Stimulated activated memory B cell treated with anti-CD40 and anti-IgM and Interleukin-4, amounts not matched to agents 10 μg/mL and 1 μg/mL and 100 μg/mL, for 72 hours (primary cell): ENCODE data around the gene CUBN.

Experiments
- ATAC-seq: fragments of 150-1000 bp; cut with Tn5 transposase; 2 replicates; pipeline ENCODE4 v1.10.0; 2021
- H3K27ac Mint-ChIP-seq: one replicate; pipeline ENCODE4 v1.8.0; 2022; ENCODE audit warnings: mild to moderate bottlenecking, mixed read lengths
- H3K27me3 Mint-ChIP-seq: one replicate; pipeline ENCODE4 v1.8.0; 2022; ENCODE audit warnings: mixed read lengths
- H3K36me3 Mint-ChIP-seq: one replicate; pipeline ENCODE4 v1.8.0; 2022; ENCODE audit warnings: mixed read lengths
- H3K4me1 Mint-ChIP-seq: one replicate; pipeline ENCODE4 v1.8.0; 2022; ENCODE audit warnings: mixed read lengths
- H3K4me3 Mint-ChIP-seq: one replicate; pipeline ENCODE4 v1.8.0; 2022; ENCODE audit warnings: mild to moderate bottlenecking, moderate library complexity, mixed read lengths
- H3K9me3 Mint-ChIP-seq: one replicate; pipeline ENCODE4 v1.8.0; 2022; ENCODE audit warnings: mixed read lengths

CUBN gene

GRCh38 chr10:17147884-17148489 lies 18.4 kb upstream of the CUBN start:
- no peaks in the 10 kb centered on the region for H3K4me1 Mint-ChIP-seq
- H3K27me3 Mint-ChIP-seq = no peaks in the 10 kb centered on the region
- no peak overlapping the region for H3K4me3 Mint-ChIP-seq
- H3K27ac Mint-ChIP-seq = no peak overlapping the region
- peaks cover 28% of the 10 kb centered on the region for H3K36me3 Mint-ChIP-seq
- H3K9me3 Mint-ChIP-seq = no peaks in the 10 kb centered on the region
- no peak for ATAC-seq

GRCh38 chr10:17146892-17147291 lies 17.3 kb upstream of the CUBN start:
- H3K36me3 Mint-ChIP-seq = peaks cover 20% of the 10 kb centered on the region
- H3K4me3 Mint-ChIP-seq = no peak overlapping the region
- no peak overlapping the region for H3K27ac Mint-ChIP-seq
- H3K27me3 Mint-ChIP-seq = no peaks in the 10 kb centered on the region
- H3K9me3 Mint-ChIP-seq = no peaks in the 10 kb centered on the region
- no peaks in the 10 kb centered on the region for H3K4me1 Mint-ChIP-seq
- no peak for ATAC-seq

GRCh38 chr10:17145239-17145638 lies 15.6 kb upstream of the CUBN start:
- H3K9me3 Mint-ChIP-seq = no peaks in the 10 kb centered on the region
- H3K4me3 Mint-ChIP-seq = no peak overlapping the region
- no peaks in the 10 kb centered on the region for H3K27me3 Mint-ChIP-seq
- no peak overlapping the region for H3K27ac Mint-ChIP-seq
- peaks cover 17% of the 10 kb centered on the region for H3K36me3 Mint-ChIP-seq
- H3K4me1 Mint-ChIP-seq = no peaks in the 10 kb centered on the region
- no peak for ATAC-seq

GRCh38 chr10:17144757-17145156 lies 15.1 kb upstream of the CUBN start:
- Mint-ChIP-seq H3K36me3 (peaks cover 14% of the 10 kb centered on the region), H3K4me1 (no peaks in the 10 kb centered on the region), H3K9me3 (no peaks in the 10 kb centered on the region), H3K27me3 (no peaks in the 10 kb centered on the region), H3K4me3 (no peak overlapping the region), H3K27ac (no peak overlapping the region)
- ATAC-seq = no peak

GRCh38 chr10:17144032-17144431 lies 14.4 kb upstream of the CUBN start:
- Mint-ChIP-seq H3K27ac (no peak overlapping the region), H3K36me3 (peaks cover 9% of the 10 kb centered on the region), H3K4me3 (no peak overlapping the region), H3K27me3 (no peaks in the 10 kb centered on the region), H3K9me3 (no peaks in the 10 kb centered on the region), H3K4me1 (no peaks in the 10 kb centered on the region)
- no peak for ATAC-seq

- Mint-ChIP-seq H3K4me1 (no peaks in the 10 kb centered on the region), H3K4me3 (no peak overlapping the region), H3K9me3 (no peaks in the 10 kb centered on the region), H3K27ac (no peak overlapping the region), H3K36me3 (peaks cover 9% of the 10 kb centered on the region), H3K27me3 (no peaks in the 10 kb centered on the region)
- ATAC-seq = no peak
Observed at GRCh38 chr10:17143055-17143690, 13.6 kb upstream of the CUBN start.

- no peak overlapping the region for H3K27ac Mint-ChIP-seq
Observed at GRCh38 chr10:17141504-17142229, 12.1 kb upstream of the CUBN start.

GRCh38 chr10:17140386-17140761 lies 10.8 kb upstream of the CUBN start:
- H3K36me3 Mint-ChIP-seq = no peaks in the 10 kb centered on the region

More at GRCh38 chr10:17141504-17142229, 12.1 kb upstream of the CUBN start:
- no peaks in the 10 kb centered on the region for H3K4me1 Mint-ChIP-seq
- H3K9me3 Mint-ChIP-seq = no peaks in the 10 kb centered on the region
- H3K4me3 Mint-ChIP-seq = no peak overlapping the region
- H3K36me3 Mint-ChIP-seq = no peaks in the 10 kb centered on the region
- no peak for ATAC-seq
- no peaks in the 10 kb centered on the region for H3K27me3 Mint-ChIP-seq

GRCh38 chr10:17138460-17139042 lies 8.9 kb upstream of the CUBN start:
- H3K36me3 Mint-ChIP-seq = no peaks in the 10 kb centered on the region

More at GRCh38 chr10:17140386-17140761, 10.8 kb upstream of the CUBN start:
- ATAC-seq = no peak
- Mint-ChIP-seq H3K27me3 (no peaks in the 10 kb centered on the region), H3K4me1 (no peaks in the 10 kb centered on the region), H3K9me3 (no peaks in the 10 kb centered on the region), H3K4me3 (no peak overlapping the region), H3K27ac (no peak overlapping the region)

GRCh38 chr10:17134737-17135260 lies 5.2 kb upstream of the CUBN start:
- H3K4me1 Mint-ChIP-seq = no peaks in the 10 kb centered on the region
- H3K36me3 Mint-ChIP-seq = no peaks in the 10 kb centered on the region
- no peak overlapping the region for H3K27ac Mint-ChIP-seq
- ATAC-seq = no peak
- H3K9me3 Mint-ChIP-seq = no peaks in the 10 kb centered on the region
- peaks cover 12% of the 10 kb centered on the region for H3K27me3 Mint-ChIP-seq
- no peak overlapping the region for H3K4me3 Mint-ChIP-seq

More at GRCh38 chr10:17138460-17139042, 8.9 kb upstream of the CUBN start:
- Mint-ChIP-seq H3K4me1 (no peaks in the 10 kb centered on the region), H3K9me3 (no peaks in the 10 kb centered on the region), H3K4me3 (no peak overlapping the region), H3K27me3 (no peaks in the 10 kb centered on the region), H3K27ac (no peak overlapping the region)
- no peak for ATAC-seq

- H3K36me3 Mint-ChIP-seq = no peaks in the 10 kb centered on the region
- no peak for ATAC-seq
- H3K27ac Mint-ChIP-seq = no peak overlapping the region
- H3K4me1 Mint-ChIP-seq = no peaks in the 10 kb centered on the region
- H3K27me3 Mint-ChIP-seq = peaks cover 12% of the 10 kb centered on the region
- no peaks in the 10 kb centered on the region for H3K9me3 Mint-ChIP-seq
- H3K4me3 Mint-ChIP-seq = no peak overlapping the region
Observed at GRCh38 chr10:17134282-17134681, 4.7 kb upstream of the CUBN start.

GRCh38 chr10:17128261-17128660 lies 1.4 kb downstream of the CUBN start:
- Mint-ChIP-seq H3K4me1 (no peaks in the 10 kb centered on the region), H3K27ac (no peak overlapping the region), H3K27me3 (peaks cover 11% of the 10 kb centered on the region), H3K4me3 (no peak overlapping the region), H3K9me3 (no peaks in the 10 kb centered on the region), H3K36me3 (peaks cover 6% of the 10 kb centered on the region)
- no peak for ATAC-seq

- Mint-ChIP-seq H3K36me3 (peaks cover 16% of the 10 kb centered on the region), H3K27me3 (no peaks in the 10 kb centered on the region), H3K4me1 (no peaks in the 10 kb centered on the region), H3K27ac (no peak overlapping the region), H3K9me3 (no peaks in the 10 kb centered on the region), H3K4me3 (no peak overlapping the region)
- ATAC-seq = no peak
Observed at GRCh38 chr10:17126327-17126726, 3.3 kb downstream of the CUBN start.

- peaks cover 26% of the 10 kb centered on the region for H3K36me3 Mint-ChIP-seq
- no peaks in the 10 kb centered on the region for H3K27me3 Mint-ChIP-seq
- no peaks in the 10 kb centered on the region for H3K9me3 Mint-ChIP-seq
- no peaks in the 10 kb centered on the region for H3K4me1 Mint-ChIP-seq
- no peak overlapping the region for H3K4me3 Mint-ChIP-seq
- no peak overlapping the region for H3K27ac Mint-ChIP-seq
- no peak for ATAC-seq
Observed at GRCh38 chr10:17125206-17125893, 4.3 kb downstream of the CUBN start.

GRCh38 chr10:17123961-17124360 lies 5.7 kb downstream of the CUBN start:
- H3K36me3 Mint-ChIP-seq = peaks cover 28% of the 10 kb centered on the region

More at GRCh38 chr10:17123961-17124360, 5.7 kb downstream of the CUBN start:
- Mint-ChIP-seq H3K4me3 (no peak overlapping the region), H3K27ac (no peak overlapping the region), H3K4me1 (no peaks in the 10 kb centered on the region), H3K27me3 (no peaks in the 10 kb centered on the region), H3K9me3 (no peaks in the 10 kb centered on the region)
- ATAC-seq = no peak
